HL-60/S4 treated with phorbol 12-myristate 13-acetate at 8.2 ng/mL for 4 days and 3 days (cell line): ENCODE measurements around the gene PIK3C3.

Experiments
- in situ Hi-C: fragments of 300-500 bp; cut with MboI; formaldehyde crosslinking; loops from 2 replicates; pipeline ENCODE4 v1.15.0; 2022; ENCODE audit warnings: low sequenced_read_pairs

The PIK3C3 gene

DNA sequence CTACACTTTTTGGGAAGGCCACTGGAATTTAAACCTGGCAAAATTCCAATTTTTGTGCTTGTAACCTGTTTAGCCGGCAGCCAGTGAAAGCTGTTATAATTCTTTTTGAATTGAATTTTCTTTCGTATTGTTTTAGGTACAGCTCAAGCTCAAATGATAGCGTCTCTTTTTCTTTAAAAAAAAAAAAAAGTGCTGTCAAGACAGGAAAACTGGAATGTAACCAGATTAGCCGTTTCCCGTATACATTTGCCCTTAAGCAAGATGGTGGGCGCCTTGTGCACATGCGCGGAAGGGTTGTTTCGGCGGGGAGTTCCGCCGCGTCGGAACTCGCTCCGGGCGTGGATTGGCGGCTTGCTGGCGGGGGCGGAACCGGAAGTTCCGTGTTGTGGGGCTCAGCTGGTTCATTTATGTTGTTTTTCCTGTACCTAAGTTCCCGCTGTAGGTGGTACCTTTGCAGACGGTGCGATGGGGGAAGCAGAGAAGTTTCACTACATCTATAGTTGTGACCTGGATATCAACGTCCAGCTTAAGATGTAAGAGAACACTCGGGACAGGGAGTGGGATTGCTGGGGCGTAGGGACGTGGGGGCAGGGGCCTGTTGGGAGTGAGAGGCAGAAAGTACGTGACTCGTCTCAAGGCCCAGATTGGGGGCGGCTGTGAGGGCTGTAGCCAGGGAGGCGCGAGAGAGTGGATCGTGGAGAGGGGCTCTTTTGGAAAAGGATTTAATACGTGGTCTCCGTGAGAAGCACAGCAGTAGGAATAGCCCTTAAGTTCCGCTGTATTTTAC, at the start of gene PIK3C3:
TSS of gene PIK3C3 (plus strand) at position 408 of the 787 bp plus-strand sequence. CDS start at position 466, 58 bp downstream.
- in situ Hi-C loops = no loop called here

GRCh38 chr18:41905786-41906527, 49.1 kb upstream of the PIK3C3 start:
- in situ Hi-C loops = no loop called here

- in situ Hi-C loops = no loop called here
These were observed 48.4 kb upstream of the PIK3C3 start for GRCh38 chr18:41906528-41907146.

- in situ Hi-C loops = no loop called here
These were observed 37.9 kb upstream of the PIK3C3 start for GRCh38 chr18:41917181-41917580.

DNA sequence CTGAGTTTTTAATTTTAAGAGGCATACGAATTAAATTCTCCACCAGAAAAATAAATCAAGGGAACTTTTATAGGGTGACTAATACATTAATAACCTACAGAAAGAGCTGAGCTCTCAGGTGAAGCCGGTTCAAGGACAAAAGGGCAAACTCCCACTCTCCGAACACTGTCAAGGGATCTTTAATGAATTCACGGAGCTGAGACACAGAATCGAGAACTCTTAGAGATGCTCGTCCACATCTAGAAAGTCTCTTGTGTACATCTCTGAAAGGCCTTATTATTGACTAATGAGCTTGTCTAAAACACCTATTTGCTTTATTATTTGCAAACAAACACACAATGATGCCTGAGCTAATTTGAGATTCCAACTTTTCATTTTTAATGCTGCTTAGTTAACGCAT, 33.3 kb upstream of the PIK3C3 start:
- in situ Hi-C loops = no loop called here

DNA sequence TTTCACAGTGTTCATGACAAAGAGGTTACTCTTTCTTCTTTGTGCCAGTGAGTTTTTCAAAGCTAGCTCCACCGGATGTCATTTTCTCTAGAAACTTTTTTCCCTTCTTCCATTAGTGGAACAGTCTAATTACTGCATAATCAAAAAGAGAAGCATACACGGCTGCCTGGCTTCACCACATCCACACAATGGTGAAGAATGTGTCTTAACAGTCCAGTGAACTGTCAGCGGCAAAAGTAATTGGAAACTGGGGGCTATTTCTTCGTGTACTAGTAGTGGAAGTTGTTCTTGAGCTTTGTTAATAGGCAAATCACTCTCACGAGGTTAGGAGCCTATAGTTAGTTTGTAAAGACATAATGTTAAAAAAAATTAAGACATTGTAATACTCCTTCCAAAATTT, 32.9 kb upstream of the PIK3C3 start:
- in situ Hi-C loops = no loop called here

GRCh38 chr18:41922841-41923240, 32.2 kb upstream of the PIK3C3 start:
- in situ Hi-C loops = no loop called here

DNA sequence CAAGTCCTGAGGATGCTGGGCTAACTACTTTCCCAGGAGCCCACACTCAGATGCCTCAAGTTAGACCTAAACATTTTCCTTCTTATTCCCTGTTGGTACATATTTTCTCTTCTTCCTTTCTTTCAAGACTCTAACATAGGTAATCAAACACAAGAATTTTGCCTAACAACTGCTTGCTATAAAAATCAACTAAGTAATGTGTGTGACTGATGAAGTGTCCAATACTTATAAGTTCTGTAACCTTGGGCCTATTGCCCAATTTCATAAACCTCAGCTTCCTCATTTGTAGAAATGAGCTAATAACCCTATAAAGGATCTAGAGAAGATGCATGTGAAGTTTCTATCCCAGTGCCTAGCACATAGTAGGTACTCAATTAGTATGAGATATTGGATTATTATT, 31.6 kb upstream of the PIK3C3 start:
- in situ Hi-C loops = no loop called here

DNA sequence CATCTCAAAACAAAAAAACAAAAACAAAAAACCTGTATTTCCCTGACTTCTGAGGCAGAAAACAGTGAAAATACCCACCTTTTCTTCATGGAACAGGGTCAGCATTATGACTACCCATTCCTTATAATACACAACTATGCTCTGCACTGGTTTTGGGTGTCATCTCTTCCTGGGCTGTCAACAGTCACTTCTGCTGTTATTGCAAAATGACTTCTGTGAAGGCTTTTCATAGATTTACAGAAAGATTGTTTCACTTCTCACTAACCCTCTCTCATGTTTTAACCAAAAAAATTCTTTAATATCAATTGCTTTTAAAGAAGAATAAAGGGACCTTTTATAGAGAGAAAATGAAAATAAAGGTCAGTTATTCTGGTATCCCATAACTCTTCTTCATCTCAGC, 26.5 kb upstream of the PIK3C3 start:
- in situ Hi-C loops = no loop called here

- in situ Hi-C loops = no loop called here
These were observed 22.1 kb upstream of the PIK3C3 start for GRCh38 chr18:41932899-41933298.

DNA sequence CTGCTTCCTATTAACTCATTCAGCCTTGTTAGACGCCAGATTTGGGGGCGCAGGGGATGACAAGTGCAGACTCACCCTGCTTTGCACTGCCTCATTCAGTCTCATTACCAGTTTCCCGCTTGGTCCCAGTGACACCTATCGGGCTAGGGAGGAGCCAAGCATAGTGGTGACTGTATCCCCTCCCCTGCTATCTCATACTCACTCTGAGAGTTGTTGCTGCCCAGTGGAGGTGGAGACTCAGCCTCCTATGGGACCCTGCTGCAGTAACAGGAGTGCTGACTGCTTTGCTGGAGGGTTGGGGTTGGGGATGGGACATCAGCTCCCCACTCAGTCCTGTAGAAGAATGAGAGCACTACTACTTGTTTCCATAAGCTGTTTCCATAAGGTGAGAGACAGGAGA, 21.3 kb upstream of the PIK3C3 start:
- in situ Hi-C loops = no loop called here

- in situ Hi-C loops = no loop called here
These were observed 18.4 kb upstream of the PIK3C3 start for GRCh38 chr18:41936471-41937134.

- in situ Hi-C loops = no loop called here
These were observed 16.6 kb upstream of the PIK3C3 start for GRCh38 chr18:41938445-41938844.

DNA sequence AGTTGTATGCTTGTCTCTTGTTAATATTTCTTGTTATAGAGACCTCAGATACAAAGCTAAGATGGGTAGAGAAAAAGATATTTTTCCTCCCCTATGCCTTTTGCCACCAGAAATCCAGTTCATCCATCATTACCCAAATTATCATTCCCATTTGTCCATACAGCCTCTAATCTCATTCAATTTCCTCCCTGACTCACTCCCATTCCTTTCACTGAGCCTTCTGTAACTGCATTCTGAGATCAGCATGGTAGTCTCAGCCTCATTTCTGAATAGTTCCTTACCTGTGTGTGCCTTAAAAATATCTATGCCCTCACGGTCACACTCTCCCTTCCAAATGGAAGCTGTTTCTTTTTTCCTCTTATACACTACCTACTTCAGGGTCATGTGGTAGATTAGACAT, 15.7 kb upstream of the PIK3C3 start:
- in situ Hi-C loops = no loop called here

GRCh38 chr18:41940506-41941215, 14.4 kb upstream of the PIK3C3 start:
- in situ Hi-C loops = no loop called here

DNA sequence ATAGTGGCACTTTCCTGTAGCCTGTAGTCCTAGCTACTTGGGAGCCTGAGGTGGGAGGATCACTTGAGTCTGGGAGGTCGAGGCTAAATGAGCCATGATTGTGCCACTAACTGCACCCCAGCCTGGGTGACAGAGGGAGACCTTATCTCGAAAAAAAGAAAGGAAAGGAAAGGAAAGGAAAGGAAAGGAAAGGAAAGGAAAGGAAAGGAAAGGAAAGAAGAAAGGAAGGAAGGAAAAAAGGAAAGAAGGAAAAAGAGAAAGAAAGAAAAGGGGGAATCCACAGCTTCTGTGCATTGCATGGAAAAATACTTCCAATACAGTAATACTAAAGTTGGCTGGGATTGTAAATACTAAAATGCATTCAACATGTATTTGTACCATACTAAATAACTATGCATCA, 12.8 kb upstream of the PIK3C3 start:
- in situ Hi-C loops = no loop called here

- in situ Hi-C loops = no loop called here
These were observed 6.4 kb upstream of the PIK3C3 start for GRCh38 chr18:41948544-41949110.

DNA sequence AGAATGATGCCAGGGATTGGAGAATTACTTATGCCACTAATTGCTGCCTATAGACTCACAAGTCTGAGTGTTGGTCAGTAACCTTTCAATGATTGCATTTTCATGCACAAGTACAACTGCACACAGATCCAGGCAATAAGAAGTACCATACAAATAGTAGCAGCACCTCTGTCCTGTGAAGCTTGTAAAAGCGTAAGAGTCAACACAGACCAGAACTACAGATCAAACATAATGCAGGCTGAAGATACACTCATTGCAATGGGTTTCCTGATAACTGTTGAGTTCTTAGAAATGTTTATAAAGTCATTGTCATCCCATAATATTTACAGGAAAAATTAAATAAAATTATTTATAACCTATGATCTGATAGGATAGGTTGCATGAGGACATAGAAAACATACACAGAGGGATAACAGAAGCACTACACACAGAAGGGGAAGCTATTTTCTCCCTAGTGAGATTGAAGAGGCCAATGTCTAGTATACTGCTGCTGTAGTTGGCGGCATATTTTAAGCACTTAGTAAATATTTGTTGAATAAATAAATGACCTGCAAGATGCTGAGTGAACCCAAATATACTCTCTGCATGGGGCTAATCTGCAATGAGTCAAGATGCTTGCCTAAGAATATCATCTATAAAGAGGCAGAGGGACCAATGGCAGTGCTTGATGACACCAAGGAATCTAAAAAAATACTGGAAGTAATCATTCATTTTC, 5.7 kb upstream of the PIK3C3 start:
- in situ Hi-C loops = no loop called here

GRCh38 chr18:41955688-41956087, 654 bp downstream of the PIK3C3 start:
- in situ Hi-C loops = no loop called here

DNA sequence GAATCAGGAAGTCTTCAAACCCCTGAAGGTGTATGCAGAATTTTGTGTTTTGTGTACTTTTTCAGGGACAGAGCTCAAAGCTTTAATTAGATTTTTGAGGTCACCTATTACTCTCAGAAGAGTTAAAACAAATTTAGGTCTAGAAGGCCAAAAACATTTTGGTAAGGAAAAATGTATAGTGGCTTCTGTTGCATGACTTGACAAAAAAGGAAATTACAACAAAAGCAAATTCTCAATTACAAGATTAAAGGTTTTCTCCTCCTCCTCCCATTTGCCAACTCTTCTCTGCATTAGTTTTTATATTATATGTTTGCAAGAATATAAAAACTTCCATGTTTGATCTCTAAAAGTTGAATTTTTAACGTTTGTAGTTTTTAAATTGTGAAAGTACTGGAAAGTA, 4.0 kb downstream of the PIK3C3 start:
- in situ Hi-C loops = no loop called here
